Measurements from ENCODE around the gene CLSTN2.
A peak's percentile ranks its signal among the peaks of the same experiment; 100 is the strongest.

CLSTN2 gene

DNA sequence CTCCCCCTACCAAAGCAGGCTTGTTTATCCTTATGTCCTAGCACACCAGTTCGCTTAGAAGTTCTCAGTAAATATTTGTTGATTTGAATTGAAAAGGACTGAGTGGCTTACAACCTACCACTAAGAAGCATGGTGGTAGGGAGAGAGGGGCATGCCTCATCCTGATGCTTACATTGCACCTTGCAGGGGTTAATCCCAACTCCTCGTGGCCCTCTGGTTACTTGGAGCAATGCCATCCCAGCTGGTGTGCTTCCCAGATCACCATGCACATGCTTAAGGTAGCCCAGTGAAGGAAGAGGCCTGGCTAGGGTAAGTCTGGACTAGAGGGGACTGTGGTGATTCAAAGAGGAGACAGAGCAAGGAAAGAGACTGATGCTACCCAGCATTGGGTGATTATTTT, 253.3 kb downstream of the CLSTN2 start:
- POLR2A ChIA-PET, result no interaction called here
- peak; percentile 30; the same call in 1 of the 2 replicates for TF ChIP-seq ZNF600 (tag by site-specific recombination; IDR thresholded peaks at IDR 0.05)
- TF ChIP-seq BCL11B (tag by site-specific recombination; IDR thresholded peaks at IDR 0.05; ENCODE audit: low read depth), result no peak
- TF ChIP-seq ZIC2 (tag by site-specific recombination; IDR thresholded peaks at IDR 0.05), result 0 out of 2 replicates have a peak, but pooled peaks have one; percentile 7
- TF ChIP-seq ZNF704 (tag by site-specific recombination; IDR thresholded peaks at IDR 0.05), result no peak
- no peak for TF ChIP-seq ZNF335 (tag by site-specific recombination; conservative IDR thresholded peaks at IDR 0.05)
- TF ChIP-seq ZNF514 (tag by site-specific recombination; IDR thresholded peaks at IDR 0.05), result no peak
- TF ChIP-seq GLIS1 (tag by site-specific recombination; IDR thresholded peaks at IDR 0.05), result 0 out of 2 replicates have a peak, but pooled peaks have one; percentile 7
- no peak for TF ChIP-seq ZNF830 (tag by site-specific recombination; IDR thresholded peaks at IDR 0.05; ENCODE audit: low read depth)
- TF ChIP-seq, protein P1, sequence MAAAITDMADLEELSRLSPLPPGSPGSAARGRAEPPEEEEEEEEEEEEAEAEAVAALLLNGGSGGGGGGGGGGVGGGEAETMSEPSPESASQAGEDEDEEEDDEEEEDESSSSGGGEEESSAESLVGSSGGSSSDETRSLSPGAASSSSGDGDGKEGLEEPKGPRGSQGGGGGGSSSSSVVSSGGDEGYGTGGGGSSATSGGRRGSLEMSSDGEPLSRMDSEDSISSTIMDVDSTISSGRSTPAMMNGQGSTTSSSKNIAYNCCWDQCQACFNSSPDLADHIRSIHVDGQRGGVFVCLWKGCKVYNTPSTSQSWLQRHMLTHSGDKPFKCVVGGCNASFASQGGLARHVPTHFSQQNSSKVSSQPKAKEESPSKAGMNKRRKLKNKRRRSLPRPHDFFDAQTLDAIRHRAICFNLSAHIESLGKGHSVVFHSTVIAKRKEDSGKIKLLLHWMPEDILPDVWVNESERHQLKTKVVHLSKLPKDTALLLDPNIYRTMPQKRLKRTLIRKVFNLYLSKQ (tag by site-specific recombination; IDR thresholded peaks at IDR 0.05; ENCODE audit: borderline replicate concordance), result no peak
- TF ChIP-seq, protein P2, sequence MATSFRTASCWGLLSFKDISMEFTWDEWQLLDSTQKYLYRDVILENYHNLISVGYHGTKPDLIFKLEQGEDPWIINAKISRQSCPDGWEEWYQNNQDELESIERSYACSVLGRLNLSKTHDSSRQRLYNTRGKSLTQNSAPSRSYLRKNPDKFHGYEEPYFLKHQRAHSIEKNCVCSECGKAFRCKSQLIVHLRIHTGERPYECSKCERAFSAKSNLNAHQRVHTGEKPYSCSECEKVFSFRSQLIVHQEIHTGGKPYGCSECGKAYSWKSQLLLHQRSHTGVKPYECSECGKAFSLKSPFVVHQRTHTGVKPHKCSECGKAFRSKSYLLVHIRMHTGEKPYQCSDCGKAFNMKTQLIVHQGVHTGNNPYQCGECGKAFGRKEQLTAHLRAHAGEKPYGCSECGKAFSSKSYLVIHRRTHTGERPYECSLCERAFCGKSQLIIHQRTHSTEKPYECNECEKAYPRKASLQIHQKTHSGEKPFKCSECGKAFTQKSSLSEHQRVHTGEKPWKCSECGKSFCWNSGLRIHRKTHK (tag by site-specific recombination; IDR thresholded peaks at IDR 0.05), result no peak
- no peak overlapping the region; the same call in 1 of the 2 replicates for H3K27ac ChIP-seq (ENCODE audit: extremely low read depth, low read depth, low read length)
- peaks cover 21% of the 10 kb centered on the region for H3K4me1 ChIP-seq (ENCODE audit: control insufficient read depth, insufficient read depth, low read length)
- H3K36me3 ChIP-seq (ENCODE audit: control insufficient read depth in 2 of 2, insufficient read depth in 1 of 2, low read length in 2 of 2), result no peaks in the 10 kb centered on the region
- no peak overlapping the region for H3K4me3 ChIP-seq (ENCODE audit: low read depth, low read length)
- H3K9me3 ChIP-seq (ENCODE audit: control insufficient read depth, insufficient read depth, low read depth, low read length), result no peaks in the 10 kb centered on the region
- CTCF ChIA-PET, result no interaction called here

- POLR2A ChIA-PET, result no interaction called here
- H3K36me3 ChIP-seq (ENCODE audit: control insufficient read depth in 2 of 2, insufficient read depth in 1 of 2, low read length in 2 of 2), result no peaks in the 10 kb centered on the region
- peak; percentile 35; the same call in 1 of the 2 replicates for TF ChIP-seq ZNF629 (tag by site-specific recombination; IDR thresholded peaks at IDR 0.05)
- 0 out of 2 replicates have a peak, but pooled peaks have one; percentile 10 for TF ChIP-seq ZNF366 (tag by site-specific recombination; conservative IDR thresholded peaks at IDR 0.05)
- no peak for TF ChIP-seq ZNF302 (tag by site-specific recombination; IDR thresholded peaks at IDR 0.05; ENCODE audit: low read depth)
- peaks cover 21% of the 10 kb centered on the region for H3K4me1 ChIP-seq (ENCODE audit: control insufficient read depth, insufficient read depth, low read length)
- CTCF ChIA-PET, result no interaction called here
- no peak overlapping the region for H3K4me3 ChIP-seq (ENCODE audit: low read depth, low read length)
- no peaks in the 10 kb centered on the region for H3K9me3 ChIP-seq (ENCODE audit: control insufficient read depth, insufficient read depth, low read depth, low read length)
- no peak overlapping the region for H3K27ac ChIP-seq (ENCODE audit: extremely low read depth, low read depth, low read length)
These were observed 254.3 kb downstream of the CLSTN2 start for GRCh38 chr3:140189267-140189666.

GRCh38 chr3:140189976-140190375, 255.0 kb downstream of the CLSTN2 start:
- Histone ChIP-seq H3K27ac (ENCODE audit: extremely low read depth, low read depth, low read length) (no peak overlapping the region), H3K36me3 (ENCODE audit: control insufficient read depth in 2 of 2, insufficient read depth in 1 of 2, low read length in 2 of 2) (no peaks in the 10 kb centered on the region), H3K4me3 (ENCODE audit: low read depth, low read length) (no peak overlapping the region), H3K9me3 (ENCODE audit: control insufficient read depth, insufficient read depth, low read depth, low read length) (no peaks in the 10 kb centered on the region), H3K4me1 (ENCODE audit: control insufficient read depth, insufficient read depth, low read length) (peaks cover 21% of the 10 kb centered on the region)
- CTCF ChIA-PET, result interaction anchor here (0.7 kb wide), 1 partner anchor 28 kb away, joined by 4 read pairs; no protein-coding TSS in a partner anchor
- POLR2A ChIA-PET, result interaction anchor here (0.6 kb wide), 1 partner anchor 20 kb away, joined by 4 read pairs; no protein-coding TSS in a partner anchor
- TF ChIP-seq ZNF23 (tag by site-specific recombination; IDR thresholded peaks at IDR 0.05; ENCODE audit: borderline replicate concordance) (no peak), SP7 (tag by site-specific recombination; IDR thresholded peaks at IDR 0.05) (peak; percentile 74), ZNF311 (tag by site-specific recombination; IDR thresholded peaks at IDR 0.05; ENCODE audit: borderline replicate concordance) (no peak), PBX3 (CRISPR knock-in tag; IDR thresholded peaks at IDR 0.05) (no peak), ZBTB6 (tag by site-specific recombination; IDR thresholded peaks at IDR 0.05) (no peak)

All from HEK293 (cell line).